ENCODE measurements around the gene CTNNA1. TPM values are rescaled to one million over a fixed set of nuclear protein-coding genes. Genes with fewer than 3 reads are reported as not detected.

The CTNNA1 gene
- total RNA-seq, 1 experiment from 2014 or later: 734 TPM

- intact Hi-C loops (cut with micrococcal nuclease; ENCODE audit: unreplicated experiment): no loop called here
- H3K36me3 Mint-ChIP-seq (ENCODE audit: insufficient read depth, unreplicated experiment): peaks cover 85% of the 10 kb centered on the region
- no peak overlapping the region for H3K4me3 Mint-ChIP-seq (ENCODE audit: low read depth, unreplicated experiment)
- TF ChIP-seq, protein P1, sequence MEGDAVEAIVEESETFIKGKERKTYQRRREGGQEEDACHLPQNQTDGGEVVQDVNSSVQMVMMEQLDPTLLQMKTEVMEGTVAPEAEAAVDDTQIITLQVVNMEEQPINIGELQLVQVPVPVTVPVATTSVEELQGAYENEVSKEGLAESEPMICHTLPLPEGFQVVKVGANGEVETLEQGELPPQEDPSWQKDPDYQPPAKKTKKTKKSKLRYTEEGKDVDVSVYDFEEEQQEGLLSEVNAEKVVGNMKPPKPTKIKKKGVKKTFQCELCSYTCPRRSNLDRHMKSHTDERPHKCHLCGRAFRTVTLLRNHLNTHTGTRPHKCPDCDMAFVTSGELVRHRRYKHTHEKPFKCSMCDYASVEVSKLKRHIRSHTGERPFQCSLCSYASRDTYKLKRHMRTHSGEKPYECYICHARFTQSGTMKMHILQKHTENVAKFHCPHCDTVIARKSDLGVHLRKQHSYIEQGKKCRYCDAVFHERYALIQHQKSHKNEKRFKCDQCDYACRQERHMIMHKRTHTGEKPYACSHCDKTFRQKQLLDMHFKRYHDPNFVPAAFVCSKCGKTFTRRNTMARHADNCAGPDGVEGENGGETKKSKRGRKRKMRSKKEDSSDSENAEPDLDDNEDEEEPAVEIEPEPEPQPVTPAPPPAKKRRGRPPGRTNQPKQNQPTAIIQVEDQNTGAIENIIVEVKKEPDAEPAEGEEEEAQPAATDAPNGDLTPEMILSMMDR (IDR thresholded peaks at IDR 0.05; ENCODE audit: unreplicated experiment): no peak
- CTCF ChIA-PET: no interaction called here
- BruUV-seq (replicated peaks): no TSS peak
- peaks cover 14% of the 10 kb centered on the region for H3K4me1 Mint-ChIP-seq (ENCODE audit: low read depth, unreplicated experiment)
- H3K27me3 Mint-ChIP-seq (ENCODE audit: unreplicated experiment): no peaks in the 10 kb centered on the region
- DNase-seq: no peak
- H3K27ac Mint-ChIP-seq (ENCODE audit: unreplicated experiment): peak overlapping the region; percentile 42
- H3K9me3 Mint-ChIP-seq (ENCODE audit: low read depth, unreplicated experiment): no peaks in the 10 kb centered on the region
Observed at GRCh38 chr5:138903130-138903775, 150.0 kb downstream of the CTNNA1 start.

- Mint-ChIP-seq H3K4me3 (ENCODE audit: low read depth, unreplicated experiment) (no peak overlapping the region), H3K27me3 (ENCODE audit: unreplicated experiment) (no peaks in the 10 kb centered on the region), H3K27ac (ENCODE audit: unreplicated experiment) (no peak overlapping the region), H3K36me3 (ENCODE audit: insufficient read depth, unreplicated experiment) (peaks cover 76% of the 10 kb centered on the region), H3K4me1 (ENCODE audit: low read depth, unreplicated experiment) (no peaks in the 10 kb centered on the region), H3K9me3 (ENCODE audit: low read depth, unreplicated experiment) (no peaks in the 10 kb centered on the region)
- TF ChIP-seq, protein P1 (IDR thresholded peaks at IDR 0.05; ENCODE audit: unreplicated experiment): no peak
- BruUV-seq (replicated peaks): no TSS peak
- DNase-seq: no peak
- CTCF ChIA-PET: no interaction called here
- intact Hi-C loops (cut with micrococcal nuclease; ENCODE audit: unreplicated experiment): no loop called here
Observed at GRCh38 chr5:138905541-138905940, 152.3 kb downstream of the CTNNA1 start.

DNA sequence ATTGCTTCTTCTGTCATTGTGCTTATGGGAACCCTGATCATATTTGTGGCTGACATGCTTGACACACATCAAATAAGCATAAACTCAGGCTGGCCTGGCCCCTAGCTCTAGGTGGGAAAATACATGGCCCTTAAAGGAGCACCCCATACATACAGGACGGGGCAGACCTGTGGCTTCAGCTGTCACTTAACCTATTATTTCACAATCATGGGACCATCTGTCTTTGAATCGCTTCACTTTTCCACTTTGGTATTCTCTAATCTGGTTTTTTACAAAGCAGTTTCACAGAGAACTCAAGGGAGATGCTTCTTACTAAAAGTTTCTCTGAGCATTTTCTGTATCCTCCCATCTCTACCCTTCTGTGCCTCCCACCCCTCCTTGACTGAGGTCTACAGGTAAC, 156.5 kb downstream of the CTNNA1 start:
- CTCF ChIA-PET: no interaction called here
- TF ChIP-seq, protein P1 (IDR thresholded peaks at IDR 0.05; ENCODE audit: unreplicated experiment): no peak
- Mint-ChIP-seq H3K36me3 (ENCODE audit: insufficient read depth, unreplicated experiment) (peaks cover 49% of the 10 kb centered on the region), H3K27me3 (ENCODE audit: unreplicated experiment) (no peaks in the 10 kb centered on the region), H3K9me3 (ENCODE audit: low read depth, unreplicated experiment) (no peaks in the 10 kb centered on the region), H3K27ac (ENCODE audit: unreplicated experiment) (no peak overlapping the region), H3K4me1 (ENCODE audit: low read depth, unreplicated experiment) (no peaks in the 10 kb centered on the region), H3K4me3 (ENCODE audit: low read depth, unreplicated experiment) (no peak overlapping the region)
- BruUV-seq (replicated peaks): no TSS peak
- DNase-seq: no peak
- intact Hi-C loops (cut with micrococcal nuclease; ENCODE audit: unreplicated experiment): loop anchor here (10.0 kb wide), 1 partner anchor 125 kb away; no protein-coding TSS in a partner anchor

GRCh38 chr5:138910546-138911185, 157.4 kb downstream of the CTNNA1 start:
- H3K9me3 Mint-ChIP-seq (ENCODE audit: low read depth, unreplicated experiment): no peaks in the 10 kb centered on the region
- H3K4me3 Mint-ChIP-seq (ENCODE audit: low read depth, unreplicated experiment): no peak overlapping the region
- CTCF ChIA-PET: no interaction called here
- BruUV-seq (replicated peaks): no TSS peak
- no peak for DNase-seq
- intact Hi-C loops (cut with micrococcal nuclease; ENCODE audit: unreplicated experiment): loop anchor here (10.0 kb wide), 1 partner anchor 126 kb away; no protein-coding TSS in a partner anchor
- H3K4me1 Mint-ChIP-seq (ENCODE audit: low read depth, unreplicated experiment): no peaks in the 10 kb centered on the region
- peaks cover 46% of the 10 kb centered on the region for H3K36me3 Mint-ChIP-seq (ENCODE audit: insufficient read depth, unreplicated experiment)
- TF ChIP-seq, protein P1 (IDR thresholded peaks at IDR 0.05; ENCODE audit: unreplicated experiment): no peak
- H3K27me3 Mint-ChIP-seq (ENCODE audit: unreplicated experiment): no peaks in the 10 kb centered on the region
- H3K27ac Mint-ChIP-seq (ENCODE audit: unreplicated experiment): no peak overlapping the region

Data from Calu3 (cell line).